ENCODE data around the gene A3GALT2.

A3GALT2 gene

DNA sequence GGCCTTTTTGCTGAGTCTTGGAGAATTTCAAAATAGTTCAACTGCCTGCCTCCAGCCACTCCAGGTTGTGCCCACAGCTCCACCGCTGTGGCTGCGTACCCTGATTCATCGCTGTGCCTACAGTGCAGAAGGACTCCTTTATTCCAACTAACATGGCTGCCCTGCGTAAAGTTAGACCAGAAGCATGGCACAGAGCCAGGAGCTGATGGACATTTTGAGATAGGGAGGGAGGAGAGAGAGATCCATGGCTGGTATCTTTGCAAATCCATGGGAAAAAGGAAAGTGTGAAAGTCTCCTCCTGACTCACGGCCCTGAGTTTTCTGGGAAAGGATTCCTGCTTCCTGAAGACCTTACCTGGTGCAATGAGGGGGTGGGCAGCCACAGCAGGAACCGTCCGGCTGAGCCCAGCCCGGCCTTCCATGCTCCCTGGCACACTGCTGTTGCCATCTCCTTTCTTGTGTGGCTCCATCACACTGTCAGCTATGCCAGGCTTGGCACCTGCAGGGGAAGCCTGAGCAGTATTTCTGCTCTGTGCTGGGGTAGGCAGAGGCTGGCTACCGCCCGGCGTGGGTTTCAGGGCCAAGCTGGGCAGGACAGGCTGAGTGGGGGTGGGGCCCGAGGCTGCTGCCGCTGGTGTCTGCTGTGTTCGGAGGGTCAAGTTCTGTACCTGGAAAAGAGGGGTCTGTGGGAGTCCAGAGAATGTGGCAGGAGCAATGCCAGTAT is 46.0 kb upstream of the A3GALT2 start:
- Histone ChIP-seq H3K27me3 (ENCODE audit: insufficient read depth, low read length, poor library complexity, severe bottlenecking) (no peaks in the 10 kb centered on the region), H3K79me2 (ENCODE audit: insufficient read depth, low read length) (no peaks in the 10 kb centered on the region), H2AFZ (ENCODE audit: low read length) (peak overlapping the region; percentile 74; the same call in 1 of the 2 replicates), H3K4me3 (ENCODE audit: low read length, poor library complexity, severe bottlenecking) (no peak overlapping the region), H3K4me2 (ENCODE audit: low read depth, low read length, poor library complexity, severe bottlenecking) (no peak overlapping the region), H3F3A (ENCODE audit: low read depth) (peaks cover 3% of the 10 kb centered on the region; the same call in 1 of the 2 replicates), H3K4me1 (ENCODE audit: insufficient read depth, low read length, poor library complexity, severe bottlenecking) (peaks cover 14% of the 10 kb centered on the region), H4K20me1 (ENCODE audit: insufficient read depth, low read length, poor library complexity, severe bottlenecking) (no peaks in the 10 kb centered on the region), H3K36me3 (ENCODE audit: insufficient read depth, low read length) (no peaks in the 10 kb centered on the region), H3K9ac (ENCODE audit: low read depth, low read length, poor library complexity, severe bottlenecking) (peak overlapping the region; percentile 25), H3K9me3 (ENCODE audit: insufficient read depth, low read depth, low read length) (no peaks in the 10 kb centered on the region), H3K9me2 (replicated peaks; ENCODE audit: low read depth, low read length) (no peaks in the 10 kb centered on the region)
- TF ChIP-seq EZH2phosphoT487 (IDR thresholded peaks at IDR 0.05; ENCODE audit: borderline replicate concordance), result no peak
- TF ChIP-seq, protein P1, sequence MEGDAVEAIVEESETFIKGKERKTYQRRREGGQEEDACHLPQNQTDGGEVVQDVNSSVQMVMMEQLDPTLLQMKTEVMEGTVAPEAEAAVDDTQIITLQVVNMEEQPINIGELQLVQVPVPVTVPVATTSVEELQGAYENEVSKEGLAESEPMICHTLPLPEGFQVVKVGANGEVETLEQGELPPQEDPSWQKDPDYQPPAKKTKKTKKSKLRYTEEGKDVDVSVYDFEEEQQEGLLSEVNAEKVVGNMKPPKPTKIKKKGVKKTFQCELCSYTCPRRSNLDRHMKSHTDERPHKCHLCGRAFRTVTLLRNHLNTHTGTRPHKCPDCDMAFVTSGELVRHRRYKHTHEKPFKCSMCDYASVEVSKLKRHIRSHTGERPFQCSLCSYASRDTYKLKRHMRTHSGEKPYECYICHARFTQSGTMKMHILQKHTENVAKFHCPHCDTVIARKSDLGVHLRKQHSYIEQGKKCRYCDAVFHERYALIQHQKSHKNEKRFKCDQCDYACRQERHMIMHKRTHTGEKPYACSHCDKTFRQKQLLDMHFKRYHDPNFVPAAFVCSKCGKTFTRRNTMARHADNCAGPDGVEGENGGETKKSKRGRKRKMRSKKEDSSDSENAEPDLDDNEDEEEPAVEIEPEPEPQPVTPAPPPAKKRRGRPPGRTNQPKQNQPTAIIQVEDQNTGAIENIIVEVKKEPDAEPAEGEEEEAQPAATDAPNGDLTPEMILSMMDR (conservative IDR thresholded peaks at IDR 0.05; ENCODE audit: low read length), result no peak

DNA sequence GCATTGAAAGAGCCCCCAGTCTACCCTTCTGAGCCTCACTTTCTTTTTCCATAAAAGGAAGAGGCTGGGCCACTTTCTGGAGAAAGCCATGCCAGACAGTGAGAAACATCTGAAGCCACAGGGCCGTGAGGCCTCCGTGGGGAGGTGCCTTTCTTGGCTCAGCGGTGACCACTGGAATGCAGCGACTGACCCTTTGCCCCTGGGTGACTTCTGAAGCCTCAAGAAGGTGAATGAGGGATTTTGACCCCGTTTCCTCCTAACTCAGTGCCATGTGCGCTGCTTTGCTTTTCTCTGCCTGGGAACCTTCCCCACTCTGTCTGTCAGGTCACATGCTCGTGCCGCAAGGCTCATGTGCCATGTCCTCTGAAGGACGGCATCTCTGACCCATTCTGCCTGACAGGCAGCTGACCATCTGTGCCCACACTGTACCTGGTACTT is 44.7 kb upstream of the A3GALT2 start:
- H4K20me1 ChIP-seq (ENCODE audit: insufficient read depth, low read length, poor library complexity, severe bottlenecking), result no peaks in the 10 kb centered on the region
- H3K4me1 ChIP-seq (ENCODE audit: insufficient read depth, low read length, poor library complexity, severe bottlenecking), result peaks cover 28% of the 10 kb centered on the region
- H3K9me3 ChIP-seq (ENCODE audit: insufficient read depth, low read depth, low read length), result no peaks in the 10 kb centered on the region
- H3F3A ChIP-seq (ENCODE audit: low read depth), result peaks cover 7% of the 10 kb centered on the region; the same call in 1 of the 2 replicates
- no peak for TF ChIP-seq EZH2phosphoT487 (IDR thresholded peaks at IDR 0.05; ENCODE audit: borderline replicate concordance)
- TF ChIP-seq, protein P1 (conservative IDR thresholded peaks at IDR 0.05; ENCODE audit: low read length), result no peak
- H3K79me2 ChIP-seq (ENCODE audit: insufficient read depth, low read length), result no peaks in the 10 kb centered on the region
- no peak overlapping the region for H2AFZ ChIP-seq (ENCODE audit: low read length)
- H3K4me2 ChIP-seq (ENCODE audit: low read depth, low read length, poor library complexity, severe bottlenecking), result no peak overlapping the region
- H3K36me3 ChIP-seq (ENCODE audit: insufficient read depth, low read length), result no peaks in the 10 kb centered on the region
- no peaks in the 10 kb centered on the region for H3K9me2 ChIP-seq (replicated peaks; ENCODE audit: low read depth, low read length)
- no peak overlapping the region for H3K4me3 ChIP-seq (ENCODE audit: low read length, poor library complexity, severe bottlenecking)
- H3K27me3 ChIP-seq (ENCODE audit: insufficient read depth, low read length, poor library complexity, severe bottlenecking), result no peaks in the 10 kb centered on the region
- H3K9ac ChIP-seq (ENCODE audit: low read depth, low read length, poor library complexity, severe bottlenecking), result no peak overlapping the region

DNA sequence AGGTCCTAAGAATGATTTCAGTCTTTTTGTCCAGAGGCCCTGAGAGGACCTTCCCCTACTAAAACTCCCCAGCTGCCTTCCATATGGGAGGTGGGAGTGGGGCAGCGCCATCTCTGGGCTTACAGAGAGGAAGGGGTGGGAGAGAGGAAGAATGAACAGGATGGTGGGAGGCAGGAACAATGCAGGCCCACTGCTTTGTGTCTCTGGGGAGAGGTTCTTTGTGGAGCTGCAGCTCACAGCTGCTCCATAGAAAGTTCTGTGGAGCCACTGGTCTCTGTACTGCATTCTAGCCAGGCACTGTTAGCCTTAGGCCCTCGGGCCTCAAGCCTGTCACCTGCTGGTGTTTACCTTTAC is 43.6 kb upstream of the A3GALT2 start:
- H3K9ac ChIP-seq (ENCODE audit: low read depth, low read length, poor library complexity, severe bottlenecking), result peak overlapping the region; percentile 25
- no peaks in the 10 kb centered on the region for H3K27me3 ChIP-seq (ENCODE audit: insufficient read depth, low read length, poor library complexity, severe bottlenecking)
- H3K4me2 ChIP-seq (ENCODE audit: low read depth, low read length, poor library complexity, severe bottlenecking), result no peak overlapping the region
- H3K36me3 ChIP-seq (ENCODE audit: insufficient read depth, low read length), result no peaks in the 10 kb centered on the region
- peaks cover 28% of the 10 kb centered on the region for H3K4me1 ChIP-seq (ENCODE audit: insufficient read depth, low read length, poor library complexity, severe bottlenecking)
- no peaks in the 10 kb centered on the region for H3K9me3 ChIP-seq (ENCODE audit: insufficient read depth, low read depth, low read length)
- TF ChIP-seq, protein P1 (conservative IDR thresholded peaks at IDR 0.05; ENCODE audit: low read length), result no peak
- TF ChIP-seq EZH2phosphoT487 (IDR thresholded peaks at IDR 0.05; ENCODE audit: borderline replicate concordance), result no peak
- no peak overlapping the region for H3K4me3 ChIP-seq (ENCODE audit: low read length, poor library complexity, severe bottlenecking)
- no peaks in the 10 kb centered on the region for H3K79me2 ChIP-seq (ENCODE audit: insufficient read depth, low read length)
- H3K9me2 ChIP-seq (replicated peaks; ENCODE audit: low read depth, low read length), result no peaks in the 10 kb centered on the region
- no peaks in the 10 kb centered on the region for H4K20me1 ChIP-seq (ENCODE audit: insufficient read depth, low read length, poor library complexity, severe bottlenecking)
- peaks cover 7% of the 10 kb centered on the region; the same call in 1 of the 2 replicates for H3F3A ChIP-seq (ENCODE audit: low read depth)
- H2AFZ ChIP-seq (ENCODE audit: low read length), result no peak overlapping the region
